CD4-positive, alpha-beta memory T cell (primary cell): ENCODE data around the gene MALRD1. TPM values are rescaled to one million over a fixed set of nuclear protein-coding genes. Genes with fewer than 3 reads are reported as not detected.

Experiments used
- CTCF ChIA-PET: fragments of 350-600 bp; sonication (Branson Sonifier 250); formaldehyde crosslinking; loops from one replicate; lab custom pipeline; 2021; ENCODE audit warnings: inconsistent platforms; ENCODE audit not compliant: partially characterized antibody; lab: Charles Lee
- POLR2A ChIA-PET: fragments of 350-600 bp; sonication (Branson Sonifier 250); formaldehyde crosslinking; loops from one replicate; lab custom pipeline; 2021; ENCODE audit not compliant: partially characterized antibody; lab: Charles Lee
- DNase-seq, 5 donors: peaks; one replicate each; pipeline versions ENCODE4 v3.0.0 to v3.0.0-alpha.2; 2020 to 2022; ENCODE audit warnings: mixed read lengths in 1 of 5
- H3K27ac ChIP-seq: one replicate; pipeline ENCODE4 v1.7.0; 2013; ENCODE audit warnings: low read depth, low read length
- H3K27me3 ChIP-seq: 2 replicates; pipeline ENCODE4 v1.7.0; 2013; ENCODE audit warnings: mild to moderate bottlenecking, low read length, moderate library complexity; ENCODE audit not compliant: insufficient read depth
- H3K36me3 ChIP-seq: 2 replicates; pipeline ENCODE4 v1.7.0; 2013; ENCODE audit warnings: mild to moderate bottlenecking, low read length, moderate library complexity; ENCODE audit not compliant: insufficient read depth
- H3K4me1 ChIP-seq: 2 replicates; pipeline ENCODE4 v1.7.0; 2013; ENCODE audit warnings: mild to moderate bottlenecking, low read length, moderate library complexity; ENCODE audit not compliant: insufficient read depth
- H3K4me3 ChIP-seq, 2 donors: one replicate each; pipeline ENCODE4 v1.7.0; 2013; ENCODE audit warnings: low read length in 2 of 2, mild to moderate bottlenecking in 1 of 2
- H3K9me3 ChIP-seq, 2 donors: one replicate each; pipeline ENCODE4 v1.7.0; 2013; ENCODE audit warnings: low read length in 2 of 2, control low read depth in 1 of 2; ENCODE audit not compliant: control insufficient read depth in 1 of 2
- H3K27ac Mint-ChIP-seq, 7 donors: one replicate each; pipeline ENCODE4 v1.8.0; 2020 to 2021; ENCODE audit warnings: mixed read lengths in 7 of 7, mild to moderate bottlenecking in 6 of 7, inconsistent platforms in 3 of 7, moderate library complexity in 3 of 7
- H3K27me3 Mint-ChIP-seq, 2 donors: one replicate each; pipeline ENCODE4 v1.8.0; 2020 to 2021; ENCODE audit warnings: mixed read lengths in 2 of 2
- H3K36me3 Mint-ChIP-seq, 2 donors: one replicate each; pipeline ENCODE4 v1.8.0; 2020 to 2021; ENCODE audit warnings: mixed read lengths in 2 of 2, inconsistent platforms in 1 of 2, mild to moderate bottlenecking in 1 of 2
- H3K4me1 Mint-ChIP-seq, 4 donors: one replicate each; pipeline ENCODE4 v1.8.0; 2020 to 2021; ENCODE audit warnings: mixed read lengths in 4 of 4, mild to moderate bottlenecking in 1 of 4
- H3K4me3 Mint-ChIP-seq, 8 donors: one replicate each; pipeline ENCODE4 v1.8.0; 2020 to 2021; ENCODE audit warnings: mixed read lengths in 8 of 8, mild to moderate bottlenecking in 7 of 8, moderate library complexity in 6 of 8, inconsistent platforms in 3 of 8
- H3K9me3 Mint-ChIP-seq, 8 donors: one replicate each; pipeline ENCODE4 v1.8.0; 2020 to 2021; ENCODE audit warnings: mixed read lengths in 8 of 8, mild to moderate bottlenecking in 5 of 8, inconsistent platforms in 3 of 8, moderate library complexity in 1 of 8
- intact Hi-C: fragments of 100-400 bp; cut with micrococcal nuclease; formaldehyde crosslinking; loops from one replicate; pipeline ENCODE4 v1.15.1; 2023
- polyA plus RNA-seq, 2 donors: library from polyadenylated mRNA; unstranded; fragments of 300-500 nt; fragmentation: Illumina TruSeq; gene quantifications; one replicate each; pipeline ENCODE4 v1.2.3, GENCODE V29; 2021
- total RNA-seq, 2 experiments: library from RNA; stranded (reverse); gene quantifications; one replicate each; pipeline ENCODE4 v1.2.3, GENCODE V29; 2021

MALRD1 gene
- total and polyA plus RNA-seq, 4 experiments from 2014 or later, result not detected

DNA sequence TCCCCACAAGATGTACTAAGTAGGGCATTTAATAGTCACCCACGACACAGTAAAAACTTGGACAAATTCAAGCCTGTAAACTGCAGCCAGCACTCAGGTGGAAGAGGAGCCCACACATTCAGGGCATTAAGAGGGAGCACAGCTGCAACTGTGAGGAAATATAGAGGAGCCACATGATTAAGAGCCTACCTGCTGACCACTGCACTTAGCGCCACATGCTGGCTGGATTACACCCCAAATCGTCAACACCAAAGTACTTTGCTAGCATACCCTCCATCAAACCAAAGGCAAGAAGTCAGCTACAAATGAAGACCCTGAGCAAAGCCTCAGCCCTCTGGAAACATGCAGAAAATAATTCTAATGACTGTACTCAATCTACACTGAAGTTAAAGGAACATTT is 445.3 kb downstream of the MALRD1 start:
- no peaks in the 10 kb centered on the region for H3K27me3 ChIP-seq
- no peaks in the 10 kb centered on the region for H3K36me3 ChIP-seq
- ChIA-PET POLR2A (no interaction called here), CTCF (no interaction called here)
- H3K4me1 ChIP-seq, result no peaks in the 10 kb centered on the region
- Mint-ChIP-seq H3K9me3 (peaks cover 0 to 18% (median 8%) of the 10 kb centered on the region in 8 donors), H3K36me3 (no peaks in the 10 kb centered on the region), H3K27me3 (no peaks in the 10 kb centered on the region), H3K4me3 (no peak overlapping the region), H3K27ac (no peak overlapping the region), H3K4me1 (peaks cover 0 to 3% (median 0%) of the 10 kb centered on the region in 4 donors)
- intact Hi-C loops, result no loop called here
- H3K27ac ChIP-seq, result no peak overlapping the region
- H3K9me3 ChIP-seq, result no peaks in the 10 kb centered on the region
- no peak overlapping the region for H3K4me3 ChIP-seq
- DNase-seq, result no peak

DNA sequence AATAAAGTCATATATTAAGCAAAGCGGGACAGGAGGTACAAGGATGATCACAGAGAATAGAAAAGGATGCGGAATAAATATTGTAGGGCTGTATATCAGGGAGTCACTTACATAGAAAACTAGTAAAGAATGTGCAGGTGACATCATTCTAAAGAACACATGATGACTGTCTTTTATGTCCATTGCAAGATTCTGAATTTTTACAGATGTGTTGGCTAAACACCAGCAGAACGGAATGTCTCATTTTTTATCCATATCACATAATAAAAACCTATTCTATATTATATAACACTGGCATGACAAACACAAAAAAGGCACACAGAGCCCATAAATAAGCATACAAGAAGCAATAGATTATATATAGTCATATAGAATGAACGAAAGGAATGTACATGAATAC is 448.4 kb downstream of the MALRD1 start:
- H3K9me3 Mint-ChIP-seq, result peaks cover 0 to 17% (median 5%) of the 10 kb centered on the region in 8 donors
- intact Hi-C loops, result no loop called here
- H3K27ac Mint-ChIP-seq, result no peak overlapping the region
- POLR2A ChIA-PET, result no interaction called here
- H3K27me3 Mint-ChIP-seq, result no peaks in the 10 kb centered on the region
- DNase-seq, result no peak
- H3K4me3 Mint-ChIP-seq, result no peak overlapping the region
- H3K4me3 ChIP-seq, result no peak overlapping the region
- no peaks in the 10 kb centered on the region for H3K4me1 ChIP-seq
- no peaks in the 10 kb centered on the region for H3K4me1 Mint-ChIP-seq
- CTCF ChIA-PET, result no interaction called here
- no peaks in the 10 kb centered on the region for H3K36me3 ChIP-seq
- no peak overlapping the region for H3K27ac ChIP-seq
- no peaks in the 10 kb centered on the region for H3K9me3 ChIP-seq
- no peaks in the 10 kb centered on the region for H3K27me3 ChIP-seq
- no peaks in the 10 kb centered on the region for H3K36me3 Mint-ChIP-seq

DNA sequence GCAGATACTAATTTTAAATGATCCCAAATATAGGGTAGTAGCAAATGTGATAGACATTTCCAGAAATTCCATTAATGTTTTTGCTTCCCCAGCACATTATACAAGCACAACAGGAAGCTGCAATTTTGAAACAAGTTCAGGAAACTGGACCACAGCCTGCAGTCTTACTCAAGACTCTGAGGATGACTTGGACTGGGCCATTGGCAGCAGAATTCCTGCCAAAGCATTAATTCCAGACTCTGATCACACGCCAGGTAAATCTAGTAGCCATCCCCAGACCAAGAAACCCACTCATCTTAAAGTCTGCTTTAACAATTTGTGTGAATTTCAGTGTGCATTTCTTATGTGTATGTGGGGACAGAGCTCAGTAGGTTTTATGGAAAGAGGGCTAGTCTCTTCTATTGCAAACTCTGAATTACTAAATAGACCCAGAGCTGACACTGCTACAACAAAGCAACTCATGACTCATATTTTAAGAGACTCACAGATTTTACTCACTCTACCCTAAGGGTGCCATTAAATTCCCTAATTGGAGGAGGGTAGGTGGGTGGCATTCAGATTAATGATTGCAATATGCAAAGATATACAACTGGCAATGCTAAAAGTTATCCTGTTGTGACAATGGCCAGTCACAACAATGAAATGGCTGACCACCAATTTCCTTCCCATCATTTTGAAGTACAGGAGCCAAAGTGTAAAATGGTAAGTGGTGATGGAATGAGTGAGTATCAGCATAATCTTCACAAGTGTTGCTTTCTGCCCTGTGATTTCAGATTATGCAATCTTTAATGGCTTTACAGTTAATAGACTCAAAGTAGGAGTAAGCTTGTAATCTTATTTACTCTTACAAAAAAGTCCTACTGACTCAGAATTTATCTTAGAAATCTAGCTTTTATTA is 450.0 kb downstream of the MALRD1 start:
- H3K27ac Mint-ChIP-seq, result no peak overlapping the region
- POLR2A ChIA-PET, result no interaction called here
- Histone ChIP-seq H3K36me3 (no peaks in the 10 kb centered on the region), H3K27me3 (no peaks in the 10 kb centered on the region), H3K27ac (no peak overlapping the region), H3K4me1 (no peaks in the 10 kb centered on the region), H3K4me3 (no peak overlapping the region), H3K9me3 (no peaks in the 10 kb centered on the region)
- no peak overlapping the region for H3K4me3 Mint-ChIP-seq
- H3K36me3 Mint-ChIP-seq, result no peaks in the 10 kb centered on the region
- CTCF ChIA-PET, result no interaction called here
- H3K27me3 Mint-ChIP-seq, result no peaks in the 10 kb centered on the region
- H3K9me3 Mint-ChIP-seq, result peaks cover 0 to 12% (median 5%) of the 10 kb centered on the region in 8 donors
- intact Hi-C loops, result no loop called here
- no peak for DNase-seq
- H3K4me1 Mint-ChIP-seq, result no peaks in the 10 kb centered on the region

DNA sequence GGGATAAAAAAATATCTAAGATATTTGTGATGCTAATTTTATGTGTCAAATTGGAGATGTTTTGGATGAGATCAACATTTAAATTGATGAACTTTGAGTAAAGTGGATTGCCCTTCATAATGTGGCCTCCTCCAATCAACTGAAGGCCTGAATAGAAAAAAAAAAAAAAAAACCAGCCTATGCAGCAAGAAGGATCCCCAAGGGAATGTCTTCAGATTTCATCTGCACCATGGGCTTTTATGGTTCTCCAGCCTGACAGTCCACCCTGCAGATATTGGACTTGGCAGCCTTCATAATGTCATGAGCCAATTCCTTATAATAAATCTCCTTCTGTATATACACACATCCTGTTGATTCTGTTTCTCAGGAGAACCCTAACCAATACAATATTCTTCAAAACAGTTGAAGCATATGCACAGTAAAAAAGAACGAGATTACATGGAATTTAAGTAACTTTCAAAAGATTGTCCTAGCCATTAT is 450.7 kb downstream of the MALRD1 start:
- no peaks in the 10 kb centered on the region for H3K27me3 ChIP-seq
- H3K36me3 ChIP-seq, result no peaks in the 10 kb centered on the region
- Mint-ChIP-seq H3K27ac (no peak overlapping the region), H3K27me3 (no peaks in the 10 kb centered on the region), H3K4me1 (no peaks in the 10 kb centered on the region), H3K9me3 (peaks cover 0 to 7% (median 3%) of the 10 kb centered on the region in 8 donors), H3K4me3 (no peak overlapping the region), H3K36me3 (no peaks in the 10 kb centered on the region)
- H3K4me3 ChIP-seq, result no peak overlapping the region
- intact Hi-C loops, result no loop called here
- H3K4me1 ChIP-seq, result no peaks in the 10 kb centered on the region
- POLR2A ChIA-PET, result no interaction called here
- H3K27ac ChIP-seq, result no peak overlapping the region
- CTCF ChIA-PET, result no interaction called here
- H3K9me3 ChIP-seq, result no peaks in the 10 kb centered on the region
- DNase-seq, result no peak

DNA sequence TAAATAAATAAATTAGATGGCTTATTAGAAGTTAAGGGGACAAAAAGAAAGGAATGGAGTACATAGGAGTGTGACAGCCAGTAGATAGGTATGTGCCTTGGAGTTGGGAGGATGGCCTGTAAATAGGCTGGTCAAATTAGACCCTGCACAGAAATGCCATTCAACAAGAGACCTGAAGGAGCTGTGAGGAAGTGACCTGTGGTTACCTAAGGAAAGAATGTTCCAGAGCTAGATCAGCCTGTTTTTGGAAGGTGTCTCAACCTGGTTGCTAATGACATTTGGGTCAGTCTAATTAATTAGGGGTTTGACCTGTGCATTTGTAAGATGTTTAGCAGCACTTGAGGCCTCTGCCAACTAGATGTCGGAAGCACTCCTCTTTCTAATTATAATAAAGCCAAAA is 452.4 kb downstream of the MALRD1 start:
- Histone ChIP-seq H3K9me3 (no peaks in the 10 kb centered on the region), H3K36me3 (no peaks in the 10 kb centered on the region), H3K4me3 (no peak overlapping the region), H3K27ac (no peak overlapping the region), H3K27me3 (no peaks in the 10 kb centered on the region), H3K4me1 (no peaks in the 10 kb centered on the region)
- no peak overlapping the region for H3K27ac Mint-ChIP-seq
- POLR2A ChIA-PET, result no interaction called here
- DNase-seq, result no peak
- CTCF ChIA-PET, result no interaction called here
- H3K36me3 Mint-ChIP-seq, result no peaks in the 10 kb centered on the region
- H3K9me3 Mint-ChIP-seq, result peaks cover 0 to 13% (median 3%) of the 10 kb centered on the region in 8 donors
- intact Hi-C loops, result no loop called here
- H3K4me3 Mint-ChIP-seq, result no peak overlapping the region
- H3K27me3 Mint-ChIP-seq, result no peaks in the 10 kb centered on the region
- no peaks in the 10 kb centered on the region for H3K4me1 Mint-ChIP-seq

DNA sequence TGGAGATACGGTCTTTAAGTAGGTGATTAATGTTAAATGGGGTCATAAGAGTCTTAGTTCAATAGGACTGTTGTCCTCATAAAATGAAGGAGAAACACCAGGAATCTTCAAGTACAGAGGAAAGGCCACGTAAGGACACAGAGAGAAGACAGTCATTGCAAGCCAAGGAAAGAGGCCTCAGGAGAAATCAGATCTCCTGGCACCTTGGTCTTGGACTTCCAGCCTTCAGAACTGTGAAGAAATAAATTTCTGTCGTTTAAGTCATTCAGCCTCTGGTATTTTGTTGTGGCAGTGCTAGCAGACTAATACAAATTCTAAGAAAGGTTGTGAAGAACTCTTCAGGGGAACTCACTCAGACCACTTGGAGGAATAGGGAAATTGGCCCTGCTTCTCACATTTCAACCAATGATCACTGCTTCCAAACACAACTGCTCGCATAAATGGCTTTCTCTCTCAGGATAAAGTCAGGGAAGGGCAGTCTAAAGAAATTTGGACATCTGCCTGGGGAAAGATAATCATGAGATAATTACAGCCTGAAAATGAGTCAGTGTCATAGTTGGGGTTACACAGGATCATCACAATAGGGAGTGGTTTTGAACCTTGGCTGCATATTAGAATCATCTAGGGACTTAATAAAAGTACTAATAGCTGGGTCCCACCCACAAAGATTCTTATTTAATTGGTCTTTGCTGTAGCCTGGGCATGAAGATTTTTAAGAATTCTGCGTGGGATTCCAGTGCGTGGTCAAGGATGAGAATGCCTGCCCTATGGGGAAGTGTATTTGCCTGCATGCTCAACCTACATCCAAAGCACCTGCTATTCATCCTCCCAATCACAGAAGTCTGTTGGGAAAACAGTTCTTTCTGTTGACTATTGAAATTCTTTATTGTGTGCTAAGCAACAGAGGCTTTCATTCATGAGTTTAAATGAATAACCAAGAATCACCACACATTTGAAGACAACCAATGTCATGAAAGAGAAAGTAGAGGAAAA is 457.0 kb downstream of the MALRD1 start:
- intact Hi-C loops, result no loop called here
- POLR2A ChIA-PET, result no interaction called here

More for the DNA sequence above, 457.0 kb downstream of the MALRD1 start:
- no peaks in the 10 kb centered on the region for H3K36me3 Mint-ChIP-seq
- H3K27me3 ChIP-seq, result no peaks in the 10 kb centered on the region
- H3K9me3 Mint-ChIP-seq, result peaks cover 2 to 21% (median 9%) of the 10 kb centered on the region in 8 donors
- H3K9me3 ChIP-seq, result no peaks in the 10 kb centered on the region
- no peaks in the 10 kb centered on the region for H3K27me3 Mint-ChIP-seq
- no peak overlapping the region for H3K27ac Mint-ChIP-seq
- no peak for DNase-seq
- no peak overlapping the region for H3K4me3 ChIP-seq
- H3K4me1 ChIP-seq, result no peaks in the 10 kb centered on the region
- no peaks in the 10 kb centered on the region for H3K4me1 Mint-ChIP-seq
- H3K36me3 ChIP-seq, result no peaks in the 10 kb centered on the region
- CTCF ChIA-PET, result no interaction called here
- no peak overlapping the region for H3K4me3 Mint-ChIP-seq
- H3K27ac ChIP-seq, result no peak overlapping the region
